Measurements from ENCODE around the gene PTPN4.
"Not testable (repeated sequence)": the region's sequence is repeated elsewhere in the genome, so short reads cannot be mapped to it uniquely, and the experiment has no call there.

Gene PTPN4

DNA sequence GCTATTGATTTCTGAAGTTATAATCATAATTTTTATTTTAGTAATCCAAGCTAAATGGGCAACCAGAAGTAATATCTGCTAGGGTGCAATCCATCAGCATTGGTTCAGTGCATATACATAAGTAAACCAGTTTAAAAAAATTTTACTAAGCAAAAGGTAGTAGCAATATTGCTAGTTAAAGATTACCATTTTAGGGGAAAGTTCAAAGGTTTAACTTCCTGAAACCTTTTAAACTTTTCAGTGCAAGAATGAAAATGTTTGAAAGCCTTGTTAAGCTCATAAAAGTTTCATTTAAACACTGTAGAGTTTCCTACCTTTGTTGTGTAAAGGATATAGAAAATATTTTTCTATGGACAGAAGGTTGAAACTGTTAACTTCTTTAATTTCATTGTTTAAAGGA is 222.2 kb downstream of the PTPN4 start:
- Histone ChIP-seq H3K4me3 (ENCODE audit: low read depth, low read length) (no peak overlapping the region), H3K27ac (no peak overlapping the region), H3K27me3 (replicated peaks) (no peaks in the 10 kb centered on the region), H3K36me3 (replicated peaks) (no peaks in the 10 kb centered on the region)
- TF ChIP-seq, protein P1, sequence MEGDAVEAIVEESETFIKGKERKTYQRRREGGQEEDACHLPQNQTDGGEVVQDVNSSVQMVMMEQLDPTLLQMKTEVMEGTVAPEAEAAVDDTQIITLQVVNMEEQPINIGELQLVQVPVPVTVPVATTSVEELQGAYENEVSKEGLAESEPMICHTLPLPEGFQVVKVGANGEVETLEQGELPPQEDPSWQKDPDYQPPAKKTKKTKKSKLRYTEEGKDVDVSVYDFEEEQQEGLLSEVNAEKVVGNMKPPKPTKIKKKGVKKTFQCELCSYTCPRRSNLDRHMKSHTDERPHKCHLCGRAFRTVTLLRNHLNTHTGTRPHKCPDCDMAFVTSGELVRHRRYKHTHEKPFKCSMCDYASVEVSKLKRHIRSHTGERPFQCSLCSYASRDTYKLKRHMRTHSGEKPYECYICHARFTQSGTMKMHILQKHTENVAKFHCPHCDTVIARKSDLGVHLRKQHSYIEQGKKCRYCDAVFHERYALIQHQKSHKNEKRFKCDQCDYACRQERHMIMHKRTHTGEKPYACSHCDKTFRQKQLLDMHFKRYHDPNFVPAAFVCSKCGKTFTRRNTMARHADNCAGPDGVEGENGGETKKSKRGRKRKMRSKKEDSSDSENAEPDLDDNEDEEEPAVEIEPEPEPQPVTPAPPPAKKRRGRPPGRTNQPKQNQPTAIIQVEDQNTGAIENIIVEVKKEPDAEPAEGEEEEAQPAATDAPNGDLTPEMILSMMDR (IDR thresholded peaks at IDR 0.05; ENCODE audit: low read depth, low read length, missing control alignments), result no peak
- in situ Hi-C loops (cut with HindIII; ENCODE audit: low pct_ligation_motif_present, low sequenced_read_pairs), result no loop called here
- no peak for DNase-seq

DNA sequence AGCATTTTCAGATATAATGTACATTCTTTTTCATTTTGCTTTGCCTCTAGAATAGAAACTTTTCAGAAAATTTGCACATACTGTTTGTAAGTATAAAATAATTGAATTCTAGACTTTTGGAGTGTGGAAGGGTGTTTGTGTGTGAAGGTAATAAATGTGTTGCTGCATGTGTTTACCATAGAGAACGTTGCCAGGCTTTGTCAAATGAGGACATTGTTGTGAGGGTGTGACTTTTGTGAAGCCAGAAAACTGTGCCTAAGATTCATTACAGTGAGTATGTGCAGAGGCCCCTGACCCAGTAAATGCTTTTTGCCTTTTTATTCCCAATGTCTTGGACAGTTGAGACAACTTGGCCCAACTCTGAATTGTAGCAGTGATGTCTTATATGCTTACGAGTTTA is 222.8 kb downstream of the PTPN4 start:
- no peaks in the 10 kb centered on the region for H3K27me3 ChIP-seq (replicated peaks)
- DNase-seq, result no peak
- TF ChIP-seq, protein P1 (IDR thresholded peaks at IDR 0.05; ENCODE audit: low read depth, low read length, missing control alignments), result no peak
- in situ Hi-C loops (cut with HindIII; ENCODE audit: low pct_ligation_motif_present, low sequenced_read_pairs), result no loop called here
- no peak overlapping the region for H3K27ac ChIP-seq
- no peak overlapping the region for H3K4me3 ChIP-seq (ENCODE audit: low read depth, low read length)
- H3K36me3 ChIP-seq (replicated peaks), result no peaks in the 10 kb centered on the region

DNA sequence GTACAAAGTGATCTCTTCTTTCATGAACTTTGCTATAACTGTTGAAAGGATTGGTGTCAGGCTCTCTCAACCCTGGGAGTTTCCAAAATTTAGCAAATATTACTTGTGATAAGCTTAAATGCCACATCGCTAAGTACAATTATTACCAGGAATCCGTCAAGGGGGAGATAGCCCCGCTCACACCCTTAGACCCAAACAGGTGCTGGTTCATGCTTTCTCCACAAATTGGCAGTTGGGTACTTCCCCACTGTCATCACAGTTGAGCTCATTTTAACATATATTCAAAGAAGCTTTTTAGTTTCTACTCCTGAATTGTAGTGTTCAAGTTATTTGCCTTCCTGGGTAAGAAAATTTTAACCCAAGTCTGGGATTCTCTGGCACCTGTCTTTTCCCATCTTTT is 223.4 kb downstream of the PTPN4 start:
- TF ChIP-seq, protein P1 (IDR thresholded peaks at IDR 0.05; ENCODE audit: low read depth, low read length, missing control alignments), result no peak
- Histone ChIP-seq H3K36me3 (replicated peaks) (no peaks in the 10 kb centered on the region), H3K27ac (no peak overlapping the region), H3K4me3 (ENCODE audit: low read depth, low read length) (no peak overlapping the region), H3K27me3 (replicated peaks) (no peaks in the 10 kb centered on the region)
- DNase-seq, result no peak
- in situ Hi-C loops (cut with HindIII; ENCODE audit: low pct_ligation_motif_present, low sequenced_read_pairs), result no loop called here

DNA sequence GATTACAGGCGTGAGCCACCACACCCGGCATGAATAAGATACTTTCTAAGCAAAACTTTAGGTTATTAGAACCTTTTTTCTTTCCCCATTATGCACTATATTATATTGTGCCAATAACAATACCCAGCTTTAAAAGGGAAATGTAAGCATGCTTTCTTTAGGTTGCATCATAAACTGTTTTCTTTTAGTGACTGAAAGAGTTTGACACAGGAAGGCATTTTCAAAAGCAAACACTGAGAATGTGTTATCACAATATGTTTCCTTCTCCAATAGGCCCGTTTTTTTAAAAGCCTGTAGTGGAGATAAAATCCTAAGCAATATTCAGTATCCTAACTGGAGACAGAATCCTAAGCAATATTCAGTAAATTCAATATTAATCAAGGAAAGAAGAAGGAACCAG is 236.4 kb downstream of the PTPN4 start:
- no peak overlapping the region for H3K4me3 ChIP-seq (ENCODE audit: low read depth, low read length)
- no peak for DNase-seq
- H3K27me3 ChIP-seq (replicated peaks), result no peaks in the 10 kb centered on the region
- TF ChIP-seq, protein P1 (IDR thresholded peaks at IDR 0.05; ENCODE audit: low read depth, low read length, missing control alignments), result no peak
- H3K27ac ChIP-seq, result no peak overlapping the region
- H3K36me3 ChIP-seq (replicated peaks), result no peaks in the 10 kb centered on the region
- in situ Hi-C loops (cut with HindIII; ENCODE audit: low pct_ligation_motif_present, low sequenced_read_pairs), result no loop called here

- H3K27ac ChIP-seq; DNase-seq; H3K4me3 ChIP-seq (ENCODE audit: low read depth, low read length); in situ Hi-C loops (cut with HindIII; ENCODE audit: low pct_ligation_motif_present, low sequenced_read_pairs); H3K36me3 ChIP-seq (replicated peaks); H3K27me3 ChIP-seq (replicated peaks): not testable (repeated sequence)
Measured at GRCh38 chr2:119996896-119997891, 237.5 kb downstream of the PTPN4 start.

DNA sequence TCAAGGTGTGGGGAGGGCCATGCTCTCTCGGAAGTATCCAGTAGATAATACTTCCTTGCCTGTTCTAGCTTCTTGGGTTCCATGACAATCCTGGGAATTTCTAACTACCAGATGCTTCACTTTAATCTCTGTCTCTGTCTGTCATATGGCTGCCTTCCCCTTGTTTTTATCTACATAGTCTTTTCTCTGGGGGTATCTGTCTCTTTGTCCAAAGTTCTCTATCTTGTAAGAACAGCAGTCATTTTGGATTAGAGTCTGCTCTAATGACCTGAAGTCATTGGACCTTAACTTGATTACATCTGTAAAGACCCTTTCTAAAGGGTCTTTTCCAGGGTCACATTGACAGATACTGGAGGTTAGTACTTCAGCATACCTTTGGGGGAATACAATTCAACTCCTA is 241.7 kb downstream of the PTPN4 start:
- Histone ChIP-seq H3K27ac (no peak overlapping the region), H3K27me3 (replicated peaks) (no peaks in the 10 kb centered on the region), H3K4me3 (ENCODE audit: low read depth, low read length) (no peak overlapping the region), H3K36me3 (replicated peaks) (no peaks in the 10 kb centered on the region)
- in situ Hi-C loops (cut with HindIII; ENCODE audit: low pct_ligation_motif_present, low sequenced_read_pairs), result no loop called here
- no peak for DNase-seq
- TF ChIP-seq, protein P1 (IDR thresholded peaks at IDR 0.05; ENCODE audit: low read depth, low read length, missing control alignments), result no peak
